ENCODE data around the gene MALSU1. TPM values are rescaled to one million over a fixed set of nuclear protein-coding genes. Genes with fewer than 3 reads are reported as not detected.

MALSU1 gene
- total RNA-seq, 2 donors from 2014 or later = 37.5 to 54.3 TPM

DNA sequence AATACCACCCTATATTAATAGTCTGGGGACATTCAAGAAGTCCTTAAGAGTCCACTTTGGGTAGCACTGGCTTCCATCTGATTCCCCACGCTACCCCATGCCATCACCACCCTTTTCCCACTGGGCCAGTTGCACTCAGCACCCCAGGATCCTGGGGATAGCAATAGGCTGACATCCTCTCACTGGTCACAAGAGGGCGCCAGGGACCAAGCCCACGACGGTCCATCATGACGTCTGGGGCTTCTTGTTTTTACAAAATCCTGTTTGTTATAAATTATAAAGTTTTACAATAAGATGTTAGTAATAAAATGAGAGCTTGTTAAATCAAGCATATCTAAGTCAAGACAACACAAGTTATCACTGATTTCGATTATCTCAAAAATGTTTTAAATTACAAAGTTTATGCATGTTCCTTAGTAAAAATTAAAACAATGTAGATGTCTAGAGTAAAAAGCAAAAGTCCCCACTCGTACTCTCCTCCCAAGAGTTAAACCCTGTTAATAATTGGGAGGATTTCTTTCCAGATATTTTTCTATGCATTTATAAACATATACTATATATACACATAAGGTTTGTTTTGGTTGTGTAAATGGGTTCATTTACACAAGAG lies 37.2 kb upstream of the MALSU1 start:
- TF ChIP-seq, protein P1, sequence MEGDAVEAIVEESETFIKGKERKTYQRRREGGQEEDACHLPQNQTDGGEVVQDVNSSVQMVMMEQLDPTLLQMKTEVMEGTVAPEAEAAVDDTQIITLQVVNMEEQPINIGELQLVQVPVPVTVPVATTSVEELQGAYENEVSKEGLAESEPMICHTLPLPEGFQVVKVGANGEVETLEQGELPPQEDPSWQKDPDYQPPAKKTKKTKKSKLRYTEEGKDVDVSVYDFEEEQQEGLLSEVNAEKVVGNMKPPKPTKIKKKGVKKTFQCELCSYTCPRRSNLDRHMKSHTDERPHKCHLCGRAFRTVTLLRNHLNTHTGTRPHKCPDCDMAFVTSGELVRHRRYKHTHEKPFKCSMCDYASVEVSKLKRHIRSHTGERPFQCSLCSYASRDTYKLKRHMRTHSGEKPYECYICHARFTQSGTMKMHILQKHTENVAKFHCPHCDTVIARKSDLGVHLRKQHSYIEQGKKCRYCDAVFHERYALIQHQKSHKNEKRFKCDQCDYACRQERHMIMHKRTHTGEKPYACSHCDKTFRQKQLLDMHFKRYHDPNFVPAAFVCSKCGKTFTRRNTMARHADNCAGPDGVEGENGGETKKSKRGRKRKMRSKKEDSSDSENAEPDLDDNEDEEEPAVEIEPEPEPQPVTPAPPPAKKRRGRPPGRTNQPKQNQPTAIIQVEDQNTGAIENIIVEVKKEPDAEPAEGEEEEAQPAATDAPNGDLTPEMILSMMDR (IDR thresholded peaks at IDR 0.05) = peak; percentile 79
- intact Hi-C loops (cut with DNase I) = no loop called here
- Histone ChIP-seq H3K27me3 (no peaks in the 10 kb centered on the region), H3K36me3 (no peaks in the 10 kb centered on the region), H3K9ac (ENCODE audit: low read depth in 2 of 2, low read length in 2 of 2) (no peak overlapping the region), H3K4me3 (no peak overlapping the region), H3K4me1 (no peaks in the 10 kb centered on the region), H3K9me3 (no peaks in the 10 kb centered on the region), H3K27ac (no peak overlapping the region)
- DNase-seq = peak; percentile 45

DNA sequence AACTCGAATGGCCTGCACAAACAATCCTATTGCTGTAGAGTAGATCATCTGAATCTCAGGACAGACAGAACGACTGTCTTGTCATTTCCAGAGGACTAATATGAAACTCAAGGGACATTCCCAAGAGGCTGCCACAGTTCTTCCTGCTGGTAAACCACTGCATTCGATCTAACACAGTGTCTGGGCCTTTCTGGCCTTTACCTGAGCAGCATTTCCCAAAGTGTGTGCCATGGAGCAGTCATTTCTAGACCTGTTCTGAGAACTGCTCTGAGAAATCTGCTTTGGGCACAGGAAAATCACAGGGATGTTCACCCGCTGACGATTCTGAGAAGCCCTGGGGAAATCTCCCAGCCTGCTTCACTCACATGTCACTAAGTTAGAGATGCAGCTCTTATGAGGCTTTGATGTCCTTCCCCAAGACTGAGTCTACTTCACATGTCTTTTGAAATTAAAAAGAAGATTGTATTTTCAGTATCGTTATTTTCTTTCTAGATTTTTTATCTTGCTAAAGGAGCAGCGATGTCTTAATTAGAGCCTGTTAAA lies 34.2 kb upstream of the MALSU1 start:
- no peak overlapping the region for H3K27ac ChIP-seq
- no peak overlapping the region for H3K9ac ChIP-seq (ENCODE audit: low read depth in 2 of 2, low read length in 2 of 2)
- no peaks in the 10 kb centered on the region for H3K4me1 ChIP-seq
- no peaks in the 10 kb centered on the region for H3K36me3 ChIP-seq
- no peaks in the 10 kb centered on the region for H3K9me3 ChIP-seq
- TF ChIP-seq, protein P1 (IDR thresholded peaks at IDR 0.05) = no peak
- no peak for DNase-seq
- intact Hi-C loops (cut with DNase I) = no loop called here
- H3K4me3 ChIP-seq = no peak overlapping the region
- H3K27me3 ChIP-seq = no peaks in the 10 kb centered on the region

DNA sequence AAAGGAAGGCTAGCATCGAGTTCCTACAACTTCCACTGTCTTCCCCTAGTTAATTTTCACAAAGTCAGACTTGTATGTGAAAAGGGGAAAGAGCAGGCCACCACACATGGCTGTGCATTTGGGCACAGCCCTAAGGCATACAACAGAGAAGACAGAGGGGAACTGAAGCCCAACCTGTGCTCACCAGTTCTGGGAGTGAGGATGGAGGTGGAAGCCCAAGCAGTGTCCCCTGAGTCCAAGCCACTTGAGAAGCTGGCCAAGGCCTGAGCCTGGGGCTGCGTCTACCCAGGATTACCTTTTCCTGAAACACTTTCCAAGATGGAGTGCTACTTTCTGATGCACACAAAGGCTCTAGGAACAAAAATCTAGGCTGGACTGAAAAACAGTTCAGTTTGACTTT lies 32.2 kb upstream of the MALSU1 start:
- DNase-seq = no peak
- H3K4me1 ChIP-seq = no peaks in the 10 kb centered on the region
- no peaks in the 10 kb centered on the region for H3K27me3 ChIP-seq
- TF ChIP-seq, protein P1 (IDR thresholded peaks at IDR 0.05) = no peak
- H3K9ac ChIP-seq (ENCODE audit: low read depth in 2 of 2, low read length in 2 of 2) = no peak overlapping the region
- H3K36me3 ChIP-seq = no peaks in the 10 kb centered on the region
- H3K4me3 ChIP-seq = no peak overlapping the region
- no peak overlapping the region for H3K27ac ChIP-seq
- intact Hi-C loops (cut with DNase I) = no loop called here
- H3K9me3 ChIP-seq = no peaks in the 10 kb centered on the region

DNA sequence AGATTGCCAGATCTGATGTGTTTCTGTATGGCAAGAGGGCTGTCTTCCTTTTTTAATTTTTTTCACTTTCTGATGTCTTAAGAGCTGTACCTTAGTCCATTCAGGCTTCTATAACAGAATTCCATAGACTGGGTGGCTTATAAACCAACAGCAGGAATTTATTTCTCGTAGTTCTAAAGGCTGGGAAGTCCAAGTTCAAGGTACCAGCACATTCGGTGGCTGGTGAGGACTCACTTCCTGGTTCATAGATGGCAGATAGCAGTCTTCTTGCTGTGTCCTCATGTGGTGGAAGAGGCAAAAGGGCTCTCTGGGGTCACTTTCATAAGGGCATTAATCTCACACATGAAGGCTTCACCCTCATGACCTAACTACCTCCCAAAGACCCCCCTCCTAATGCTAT lies 31.8 kb upstream of the MALSU1 start:
- Histone ChIP-seq H3K4me3 (no peak overlapping the region), H3K4me1 (no peaks in the 10 kb centered on the region), H3K9me3 (no peaks in the 10 kb centered on the region), H3K36me3 (no peaks in the 10 kb centered on the region), H3K27me3 (no peaks in the 10 kb centered on the region), H3K27ac (no peak overlapping the region), H3K9ac (ENCODE audit: low read depth in 2 of 2, low read length in 2 of 2) (no peak overlapping the region)
- TF ChIP-seq, protein P1 (IDR thresholded peaks at IDR 0.05) = no peak
- intact Hi-C loops (cut with DNase I) = no loop called here
- no peak for DNase-seq

DNA sequence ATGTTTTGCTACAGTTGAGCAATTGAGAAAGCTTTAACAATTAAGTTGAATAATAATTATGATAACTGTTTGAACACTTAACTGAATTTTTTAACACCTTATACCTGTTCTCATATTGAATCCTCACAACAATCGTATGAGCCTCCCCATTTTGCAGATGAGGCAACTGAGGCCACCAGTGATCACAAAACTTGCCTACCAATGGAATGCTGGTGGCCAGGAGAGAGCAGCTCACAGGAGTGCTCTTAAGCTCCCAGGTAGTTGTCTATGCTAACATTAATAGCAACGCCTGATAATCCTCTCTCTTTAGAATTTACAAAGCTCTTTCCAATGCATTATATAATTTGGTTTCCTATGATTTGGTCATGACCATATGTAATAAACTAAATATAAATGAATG lies 31.0 kb upstream of the MALSU1 start:
- Histone ChIP-seq H3K9ac (ENCODE audit: low read depth in 2 of 2, low read length in 2 of 2) (no peak overlapping the region), H3K27me3 (no peaks in the 10 kb centered on the region), H3K36me3 (no peaks in the 10 kb centered on the region), H3K4me3 (no peak overlapping the region), H3K4me1 (no peaks in the 10 kb centered on the region), H3K27ac (no peak overlapping the region), H3K9me3 (no peaks in the 10 kb centered on the region)
- DNase-seq = no peak
- intact Hi-C loops (cut with DNase I) = no loop called here
- TF ChIP-seq, protein P1 (IDR thresholded peaks at IDR 0.05) = no peak
